NCI-H2107 treated with DMSO at 0.1 percent for 48 hours (cell line): Measurements from ENCODE around the gene TLK2.

Source experiments
- DNase-seq: peaks from one replicate; lab custom pipeline; 2025; ENCODE audit not compliant: unreplicated experiment; lab: John Stamatoyannopoulos, UW

Gene TLK2

GRCh38 chr17:62627219-62627903, 148.7 kb downstream of the TLK2 start, which contains the start of gene MRC2:
MRC2 (plus strand) TSS chr17:62627670; CDS start chr17:62627803, 133 bp downstream.
- no peak for DNase-seq

GRCh38 chr17:62627904-62628633, 149.4 kb downstream of the TLK2 start:
- no peak for DNase-seq

GRCh38 chr17:62628831-62629555, 150.4 kb downstream of the TLK2 start:
- no peak for DNase-seq

GRCh38 chr17:62629556-62630364, 151.1 kb downstream of the TLK2 start:
- DNase-seq = no peak

GRCh38 chr17:62630365-62631085, 151.9 kb downstream of the TLK2 start:
- no peak for DNase-seq

- no peak for DNase-seq
Measured at GRCh38 chr17:62631086-62631935, 152.7 kb downstream of the TLK2 start.

- DNase-seq = no peak
Measured at GRCh38 chr17:62631936-62632924, 153.6 kb downstream of the TLK2 start.

GRCh38 chr17:62637809-62638208, 159.2 kb downstream of the TLK2 start:
- no peak for DNase-seq

- no peak for DNase-seq
Measured at GRCh38 chr17:62641153-62641552, 162.5 kb downstream of the TLK2 start.

GRCh38 chr17:62641951-62642350, 163.3 kb downstream of the TLK2 start:
- DNase-seq = no peak

GRCh38 chr17:62643496-62643895, 164.9 kb downstream of the TLK2 start:
- no peak for DNase-seq

- DNase-seq = peak; percentile 68
Measured at GRCh38 chr17:62644487-62645173, 166.0 kb downstream of the TLK2 start.

- no peak for DNase-seq
Measured at GRCh38 chr17:62648251-62648955, 169.8 kb downstream of the TLK2 start.

- DNase-seq = no peak
Measured at GRCh38 chr17:62648956-62649294, 170.3 kb downstream of the TLK2 start.

GRCh38 chr17:62649570-62649969, 170.9 kb downstream of the TLK2 start:
- no peak for DNase-seq

- DNase-seq = no peak
Measured at GRCh38 chr17:62650587-62650986, 172.0 kb downstream of the TLK2 start.
